HEK293T (cell line): ENCODE measurements around the gene PGLYRP1.

Source experiments
- CTCF ChIA-PET: fragments of 350-600 bp; formaldehyde crosslinking; extraction: SDS; loops from one replicate; lab custom pipeline; 2021; ENCODE audit warnings: antibody characterized with exemption, inconsistent platforms; lab: Yijun Ruan, JAX
- POLR2A ChIA-PET: fragments of 350-600 bp; formaldehyde crosslinking; extraction: SDS; loops from one replicate; lab custom pipeline; 2020; ENCODE audit warnings: antibody characterized with exemption, inconsistent platforms; lab: Yijun Ruan, JAX
- DNase-seq: peaks from one replicate; pipeline ENCODE4 v3.0.0; 2012; ENCODE audit warnings: mixed read lengths; ENCODE audit errors: extremely low spot score
- ARNT ChIP-seq: fragments of 450-650 bp; IDR thresholded peaks from 2 replicates; pipeline ENCODE4 v1.6.1; 2017; ENCODE audit warnings: mild to moderate bottlenecking
- BHLHE40 ChIP-seq: fragments of 450-650 bp; IDR thresholded peaks from 2 replicates; pipeline ENCODE4 v1.6.1; 2016; ENCODE audit warnings: mild to moderate bottlenecking, moderate library complexity, borderline replicate concordance
- CTBP1 ChIP-seq: fragments of 450-650 bp; IDR thresholded peaks from 2 replicates; pipeline ENCODE4 v1.6.1; 2016; ENCODE audit warnings: borderline replicate concordance
- ELF4 ChIP-seq: fragments of 450-650 bp; IDR thresholded peaks from 2 replicates; pipeline ENCODE4 v1.6.1; 2017; ENCODE audit warnings: antibody characterized with exemption
- FOXA1 ChIP-seq: fragments of 450-650 bp; IDR thresholded peaks from 2 replicates; pipeline ENCODE4 v1.6.1; 2016; ENCODE audit warnings: mild to moderate bottlenecking
- FOXK2 ChIP-seq: fragments of 450-650 bp; IDR thresholded peaks from 2 replicates; pipeline ENCODE4 v1.6.1; 2016; ENCODE audit warnings: mild to moderate bottlenecking
- FOXM1 ChIP-seq: fragments of 450-650 bp; IDR thresholded peaks from 2 replicates; pipeline ENCODE4 v1.6.1; 2017; ENCODE audit warnings: mild to moderate bottlenecking, borderline replicate concordance
- HDGF ChIP-seq: fragments of 450-650 bp; IDR thresholded peaks from 2 replicates; pipeline ENCODE4 v1.6.1; 2017; ENCODE audit warnings: antibody characterized with exemption, borderline replicate concordance
- L3MBTL2 ChIP-seq: fragments of 450-650 bp; conservative IDR thresholded peaks from 2 replicates; pipeline ENCODE4 v1.6.1; 2016; ENCODE audit warnings: mild to moderate bottlenecking
- LEF1 ChIP-seq: fragments of 450-650 bp; IDR thresholded peaks from 2 replicates; pipeline ENCODE4 v1.6.1; 2017; ENCODE audit warnings: mild to moderate bottlenecking, borderline replicate concordance
- NFRKB ChIP-seq: fragments of 450-650 bp; IDR thresholded peaks from 2 replicates; pipeline ENCODE4 v1.6.1; 2016; ENCODE audit warnings: mild to moderate bottlenecking, moderate library complexity
- SP1 ChIP-seq: fragments of 450-650 bp; IDR thresholded peaks from 2 replicates; pipeline ENCODE4 v1.6.1; 2017
- SUZ12 ChIP-seq: fragments of 450-650 bp; IDR thresholded peaks from 2 replicates; pipeline ENCODE4 v1.6.1; 2016; ENCODE audit warnings: mild to moderate bottlenecking
- TARDBP ChIP-seq: fragments of 450-650 bp; IDR thresholded peaks from 2 replicates; pipeline ENCODE4 v1.6.1; 2016
- ZNF384 ChIP-seq: fragments of 450-650 bp; IDR thresholded peaks from 2 replicates; pipeline ENCODE4 v1.6.1; 2016
- TF ChIP-seq, protein P1 (sequence below): fragments of 450-650 bp; IDR thresholded peaks from 2 replicates; pipeline ENCODE4 v1.6.1; 2016

Gene PGLYRP1

DNA sequence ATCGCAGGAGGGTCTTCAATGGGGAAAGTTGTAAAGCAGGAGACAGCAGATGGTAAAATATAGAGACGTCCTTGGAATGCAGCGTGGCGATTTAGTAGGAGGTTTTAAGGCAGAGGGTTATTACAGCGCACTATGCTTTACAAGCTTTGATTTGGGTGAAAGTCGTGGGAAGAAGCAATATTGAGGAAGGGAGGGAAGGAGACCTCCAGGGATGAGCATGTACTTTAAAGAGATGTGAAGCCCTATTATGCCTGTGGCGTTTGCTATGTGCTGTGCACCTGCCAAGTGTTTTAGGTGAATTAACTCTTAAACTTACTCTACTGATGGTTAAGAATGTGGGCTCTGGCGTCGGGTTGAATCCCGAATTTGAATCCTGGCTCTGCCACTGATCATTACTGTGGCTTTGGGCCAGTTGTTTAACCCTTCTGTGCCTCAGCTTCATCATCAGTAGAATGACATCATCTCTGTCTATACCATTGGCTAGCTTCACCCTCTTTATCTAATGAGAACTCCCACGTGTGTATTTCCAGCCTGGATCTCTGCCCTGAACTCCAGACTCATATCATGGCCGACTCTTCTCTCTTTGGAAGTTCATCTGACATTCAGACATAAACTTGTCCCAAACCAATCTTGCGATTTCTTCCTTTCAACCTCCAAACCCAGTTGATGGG is 27.0 kb downstream of the PGLYRP1 start:
- CTCF ChIA-PET: interaction anchor here (0.6 to 1.6 kb wide), 5 partner anchors 13 to 217 kb away, joined by 3 to 6 read pairs (median 3); no protein-coding TSS in a partner anchor
- no peak for TF ChIP-seq TARDBP
- TF ChIP-seq ARNT: no peak
- no peak for TF ChIP-seq CTBP1
- no peak for TF ChIP-seq HDGF
- no peak for TF ChIP-seq SUZ12
- TF ChIP-seq L3MBTL2: no peak
- TF ChIP-seq, protein P1, sequence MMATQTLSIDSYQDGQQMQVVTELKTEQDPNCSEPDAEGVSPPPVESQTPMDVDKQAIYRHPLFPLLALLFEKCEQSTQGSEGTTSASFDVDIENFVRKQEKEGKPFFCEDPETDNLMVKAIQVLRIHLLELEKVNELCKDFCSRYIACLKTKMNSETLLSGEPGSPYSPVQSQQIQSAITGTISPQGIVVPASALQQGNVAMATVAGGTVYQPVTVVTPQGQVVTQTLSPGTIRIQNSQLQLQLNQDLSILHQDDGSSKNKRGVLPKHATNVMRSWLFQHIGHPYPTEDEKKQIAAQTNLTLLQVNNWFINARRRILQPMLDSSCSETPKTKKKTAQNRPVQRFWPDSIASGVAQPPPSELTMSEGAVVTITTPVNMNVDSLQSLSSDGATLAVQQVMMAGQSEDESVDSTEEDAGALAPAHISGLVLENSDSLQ: no peak
- no peak for TF ChIP-seq LEF1
- TF ChIP-seq FOXK2: no peak
- no peak for TF ChIP-seq SP1
- POLR2A ChIA-PET: interaction anchor here (0.8 to 4.1 kb wide), 14 partner anchors 9 to 226 kb away, joined by 4 to 42 read pairs (median 6); partner anchors contain the start of genes FOXA3, IRF2BP1, MYPOP and NOVA2
- no peak for DNase-seq

DNA sequence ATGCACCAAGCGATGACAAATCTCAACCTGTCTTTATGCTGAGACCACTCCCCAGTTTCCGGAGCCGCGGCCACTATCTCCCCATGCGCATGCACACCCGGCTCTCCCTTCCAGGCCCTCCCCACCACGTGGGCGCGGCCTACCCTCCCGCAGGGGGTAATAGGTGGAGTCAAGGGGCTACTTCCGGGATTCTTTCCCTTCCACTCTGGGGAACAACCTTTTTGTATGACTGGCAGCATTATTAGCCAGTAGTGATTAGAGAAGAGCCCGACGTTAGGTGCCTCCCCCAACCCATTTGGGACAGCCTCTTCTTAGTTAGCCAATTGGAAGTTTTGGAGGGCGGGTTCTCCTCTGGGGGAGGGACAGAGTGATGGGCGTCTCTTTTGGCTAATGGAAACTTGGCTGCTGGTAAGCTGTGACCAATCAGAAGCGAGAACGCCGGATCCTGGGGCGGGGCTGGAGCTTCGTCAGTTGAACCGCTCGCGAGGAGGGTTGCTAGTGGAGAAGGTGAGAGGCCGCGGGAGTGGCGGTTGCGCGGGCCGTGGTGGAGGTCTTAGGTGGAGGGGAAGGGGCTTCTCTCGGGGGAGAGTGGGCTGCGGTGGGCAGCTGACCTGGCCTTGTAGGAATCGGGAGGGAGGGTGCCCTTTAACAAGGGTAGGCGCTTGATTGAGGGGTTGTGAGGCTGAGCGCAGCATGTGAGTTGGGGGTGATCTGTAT is 27.7 kb downstream of the PGLYRP1 start, which contains the start of gene CCDC61:
TSS of gene CCDC61 (plus strand) at position 470 of the 717 bp plus-strand sequence. CDS start 7,552 bp downstream, outside the sequence.
- CTCF ChIA-PET: interaction anchor here (0.6 to 1.6 kb wide), 6 partner anchors 14 to 409 kb away, joined by 3 to 6 read pairs (median 3); no protein-coding TSS in a partner anchor
- peak; percentile 98 for DNase-seq
- peak; percentile 87 for TF ChIP-seq SP1
- TF ChIP-seq TARDBP: 0 out of 2 replicates have a peak, but pooled peaks have one; percentile 20
- TF ChIP-seq ELF4: peak; percentile 100
- no peak for TF ChIP-seq CTBP1
- no peak for TF ChIP-seq BHLHE40
- TF ChIP-seq NFRKB: no peak
- no peak for TF ChIP-seq ARNT
- TF ChIP-seq, protein P1: peak; percentile 100
- no peak for TF ChIP-seq HDGF
- POLR2A ChIA-PET: interaction anchor here (0.6 to 4.1 kb wide), 16 partner anchors 9 to 226 kb away, joined by 3 to 42 read pairs (median 6); partner anchors contain the start of genes FOXA3, IRF2BP1, MYPOP and NOVA2

DNA sequence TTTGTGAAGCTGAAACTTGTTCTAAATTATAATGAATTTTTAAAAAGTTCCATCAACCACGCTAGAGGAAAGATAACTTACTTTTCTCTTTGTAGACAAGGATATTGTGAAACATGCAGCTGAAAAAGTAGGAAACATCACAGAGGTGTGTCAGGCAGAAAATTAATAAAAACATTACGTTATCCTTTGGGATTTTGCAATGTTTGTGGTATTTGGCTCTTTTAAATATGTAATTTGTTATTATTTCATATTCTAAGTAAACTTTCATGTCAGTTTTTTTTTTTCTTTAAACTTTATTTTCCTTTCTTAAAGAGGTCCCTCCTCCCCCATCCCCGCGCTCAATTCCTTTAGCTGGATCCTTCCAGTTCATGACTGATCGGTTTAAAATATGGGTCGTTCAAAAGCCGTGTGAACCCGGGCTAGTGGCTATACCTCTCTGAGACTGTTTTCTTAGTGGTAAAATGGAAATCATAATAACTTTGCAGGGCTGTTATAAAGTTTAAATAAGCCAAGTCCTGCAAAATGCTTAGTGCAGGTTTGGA is 28.3 kb downstream of the PGLYRP1 start:
- no peak for DNase-seq
- ChIA-PET CTCF (interaction anchor here (1.0 to 1.6 kb wide), 3 partner anchors 15 to 83 kb away, joined by 3 to 6 read pairs (median 3); no protein-coding TSS in a partner anchor), POLR2A (interaction anchor here (0.6 to 4.1 kb wide), 17 partner anchors 8 to 225 kb away, joined by 3 to 42 read pairs (median 6); partner anchors contain the start of genes FOXA3, IRF2BP1, MYPOP and NOVA2)
- TF ChIP-seq L3MBTL2: no peak
- no peak for TF ChIP-seq SP1
- no peak for TF ChIP-seq ARNT
- TF ChIP-seq NFRKB: no peak
- no peak for TF ChIP-seq FOXM1
- no peak for TF ChIP-seq HDGF
- TF ChIP-seq TARDBP: no peak
- TF ChIP-seq CTBP1: no peak
- no peak for TF ChIP-seq BHLHE40
- no peak for TF ChIP-seq ZNF384
- no peak for TF ChIP-seq FOXA1

DNA sequence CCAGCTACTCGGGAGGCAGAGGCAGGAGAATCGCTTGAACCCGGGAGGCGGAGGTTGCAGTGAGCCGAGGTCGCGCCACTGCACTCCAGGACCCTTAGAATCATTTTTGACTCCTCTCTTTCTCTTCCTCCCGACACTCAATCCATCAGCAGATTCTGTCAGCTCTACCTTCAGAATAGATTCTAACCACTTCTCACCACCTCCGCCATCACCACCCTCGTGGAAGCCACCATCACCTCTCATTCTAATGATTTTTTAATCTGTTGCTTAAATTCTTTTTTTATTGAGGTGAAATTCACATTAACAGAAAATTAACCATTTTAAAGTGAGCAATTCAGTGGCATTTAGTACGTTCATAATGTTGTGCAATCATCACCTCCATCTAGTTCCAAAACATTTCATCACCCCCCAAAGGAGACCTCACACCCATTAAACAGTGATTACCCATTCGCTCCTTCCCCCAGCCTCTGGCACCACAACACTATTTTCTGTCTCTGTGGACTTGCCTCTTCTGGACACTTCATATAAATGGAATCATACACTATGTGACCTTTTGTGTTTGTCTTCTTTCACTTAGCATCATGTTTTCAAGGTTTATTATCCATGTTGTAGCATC is 32.6 kb downstream of the PGLYRP1 start:
- TF ChIP-seq ARNT (no peak), NFRKB (no peak), BHLHE40 (no peak), ZNF384 (no peak), SP1 (no peak), HDGF (no peak)
- POLR2A ChIA-PET: no interaction called here
- CTCF ChIA-PET: no interaction called here
- DNase-seq: no peak

DNA sequence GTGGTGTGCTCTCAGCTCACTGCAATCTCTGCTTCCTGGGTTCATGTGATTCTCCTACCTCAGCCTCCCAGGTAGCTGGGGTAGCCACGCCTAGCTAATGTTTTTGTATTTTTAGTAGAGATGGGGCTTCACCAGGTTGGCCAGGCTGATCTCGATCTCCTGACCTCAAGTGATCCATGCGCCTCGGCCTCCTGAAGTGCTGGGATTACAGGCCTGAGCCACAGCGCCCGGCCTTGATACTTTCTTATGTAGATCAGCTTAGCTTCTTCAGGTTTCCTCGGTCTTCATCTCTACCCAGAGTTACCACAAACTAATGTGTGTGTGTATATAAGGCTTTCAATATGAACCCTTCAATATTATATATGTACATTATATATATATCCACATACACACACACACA is 37.5 kb downstream of the PGLYRP1 start:
- CTCF ChIA-PET: no interaction called here
- TF ChIP-seq BHLHE40: no peak
- TF ChIP-seq ARNT: no peak
- TF ChIP-seq ELF4: no peak
- TF ChIP-seq NFRKB: no peak
- no peak for TF ChIP-seq SUZ12
- TF ChIP-seq LEF1: no peak
- TF ChIP-seq FOXK2: no peak
- no peak for TF ChIP-seq ZNF384
- TF ChIP-seq L3MBTL2: no peak
- TF ChIP-seq SP1: no peak
- no peak for TF ChIP-seq FOXA1
- no peak for TF ChIP-seq CTBP1
- no peak for TF ChIP-seq FOXM1
- TF ChIP-seq TARDBP: no peak
- TF ChIP-seq, protein P1: no peak
- no peak for TF ChIP-seq HDGF
- DNase-seq: no peak
- POLR2A ChIA-PET: interaction anchor here (3.2 kb wide), 1 partner anchor 10 kb away, joined by 12 read pairs; the partner anchor contains the start of gene CCDC61
